ENCODE results near the gene WASL.
A peak's percentile ranks its signal among the peaks of the same experiment; 100 is the strongest.
"Not testable (repeated sequence)": the region's sequence is repeated elsewhere in the genome, so short reads cannot be mapped to it uniquely, and the experiment has no call there.

WASL gene

GRCh38 chr7:123746931-123747488, 1.8 kb downstream of the WASL start:
- peak overlapping the region; percentile 78 for H3K27ac ChIP-seq (ENCODE audit: low read depth, low read length)
- no peaks in the 10 kb centered on the region for H3K36me3 ChIP-seq (ENCODE audit: insufficient read depth, low read length)
- peak overlapping the region; percentile 97 to 98 for H3K4me3 ChIP-seq (ENCODE audit: low read depth in 1 of 2, low read length in 2 of 2)
- no peaks in the 10 kb centered on the region for H3K9me3 ChIP-seq (ENCODE audit: low read length)
- H3K9ac ChIP-seq (ENCODE audit: low read length): peak overlapping the region; percentile 84
- H3K4me1 ChIP-seq (ENCODE audit: insufficient read depth, low read length): peaks cover 43% of the 10 kb centered on the region
- no peaks in the 10 kb centered on the region for H3K27me3 ChIP-seq (ENCODE audit: control insufficient read depth in 1 of 2, insufficient read depth in 2 of 2, low read length in 2 of 2)

GRCh38 chr7:123746055-123746454, 2.7 kb downstream of the WASL start:
- no peak overlapping the region for H3K4me3 ChIP-seq (ENCODE audit: low read depth in 1 of 2, low read length in 2 of 2)
- no peaks in the 10 kb centered on the region for H3K9me3 ChIP-seq (ENCODE audit: low read length)
- no peaks in the 10 kb centered on the region for H3K36me3 ChIP-seq (ENCODE audit: insufficient read depth, low read length)
- H3K27ac ChIP-seq (ENCODE audit: low read depth, low read length): no peak overlapping the region
- no peak overlapping the region for H3K9ac ChIP-seq (ENCODE audit: low read length)
- H3K4me1 ChIP-seq (ENCODE audit: insufficient read depth, low read length): peaks cover 43% of the 10 kb centered on the region
- no peaks in the 10 kb centered on the region for H3K27me3 ChIP-seq (ENCODE audit: control insufficient read depth in 1 of 2, insufficient read depth in 2 of 2, low read length in 2 of 2)

- no peak overlapping the region for H3K27ac ChIP-seq (ENCODE audit: low read depth, low read length)
- no peaks in the 10 kb centered on the region for H3K27me3 ChIP-seq (ENCODE audit: control insufficient read depth in 1 of 2, insufficient read depth in 2 of 2, low read length in 2 of 2)
- no peak overlapping the region for H3K4me3 ChIP-seq (ENCODE audit: low read depth in 1 of 2, low read length in 2 of 2)
- H3K9me3 ChIP-seq (ENCODE audit: low read length): no peaks in the 10 kb centered on the region
- H3K4me1 ChIP-seq (ENCODE audit: insufficient read depth, low read length): peaks cover 47% of the 10 kb centered on the region
- H3K9ac ChIP-seq (ENCODE audit: low read length): no peak overlapping the region
- no peaks in the 10 kb centered on the region for H3K36me3 ChIP-seq (ENCODE audit: insufficient read depth, low read length)
Measured at GRCh38 chr7:123745437-123745836, 3.4 kb downstream of the WASL start.

GRCh38 chr7:123744416-123744815, 4.4 kb downstream of the WASL start:
- Histone ChIP-seq H3K4me1 (ENCODE audit: insufficient read depth, low read length) (peaks cover 48% of the 10 kb centered on the region), H3K4me3 (ENCODE audit: low read depth in 1 of 2, low read length in 2 of 2) (no peak overlapping the region), H3K36me3 (ENCODE audit: insufficient read depth, low read length) (no peaks in the 10 kb centered on the region), H3K9me3 (ENCODE audit: low read length) (no peaks in the 10 kb centered on the region), H3K27me3 (ENCODE audit: control insufficient read depth in 1 of 2, insufficient read depth in 2 of 2, low read length in 2 of 2) (no peaks in the 10 kb centered on the region), H3K9ac (ENCODE audit: low read length) (no peak overlapping the region), H3K27ac (ENCODE audit: low read depth, low read length) (no peak overlapping the region)

- no peak overlapping the region for H3K27ac ChIP-seq (ENCODE audit: low read depth, low read length)
Measured at GRCh38 chr7:123741940-123742339, 6.9 kb downstream of the WASL start.

GRCh38 chr7:123738808-123739207, 10.0 kb downstream of the WASL start:
- Histone ChIP-seq H3K27me3 (ENCODE audit: control insufficient read depth in 1 of 2, insufficient read depth in 2 of 2, low read length in 2 of 2) (no peaks in the 10 kb centered on the region), H3K27ac (ENCODE audit: low read depth, low read length) (no peak overlapping the region), H3K9me3 (ENCODE audit: low read length) (no peaks in the 10 kb centered on the region), H3K4me1 (ENCODE audit: insufficient read depth, low read length) (peaks cover 23% of the 10 kb centered on the region), H3K4me3 (ENCODE audit: low read depth in 1 of 2, low read length in 2 of 2) (no peak overlapping the region), H3K9ac (ENCODE audit: low read length) (no peak overlapping the region), H3K36me3 (ENCODE audit: insufficient read depth, low read length) (no peaks in the 10 kb centered on the region)

More at GRCh38 chr7:123741940-123742339, 6.9 kb downstream of the WASL start:
- Histone ChIP-seq H3K4me3 (ENCODE audit: low read depth in 1 of 2, low read length in 2 of 2) (no peak overlapping the region), H3K4me1 (ENCODE audit: insufficient read depth, low read length) (peaks cover 46% of the 10 kb centered on the region), H3K9ac (ENCODE audit: low read length) (no peak overlapping the region), H3K27me3 (ENCODE audit: control insufficient read depth in 1 of 2, insufficient read depth in 2 of 2, low read length in 2 of 2) (no peaks in the 10 kb centered on the region), H3K9me3 (ENCODE audit: low read length) (no peaks in the 10 kb centered on the region), H3K36me3 (ENCODE audit: insufficient read depth, low read length) (no peaks in the 10 kb centered on the region)

- H3K27ac ChIP-seq (ENCODE audit: low read depth, low read length): no peak overlapping the region
- H3K9ac ChIP-seq (ENCODE audit: low read length): no peak overlapping the region
- H3K4me3 ChIP-seq (ENCODE audit: low read depth in 1 of 2, low read length in 2 of 2): no peak overlapping the region
- no peaks in the 10 kb centered on the region for H3K36me3 ChIP-seq (ENCODE audit: insufficient read depth, low read length)
- H3K4me1 ChIP-seq (ENCODE audit: insufficient read depth, low read length): peaks cover 21% of the 10 kb centered on the region
- no peaks in the 10 kb centered on the region for H3K9me3 ChIP-seq (ENCODE audit: low read length)
- no peaks in the 10 kb centered on the region for H3K27me3 ChIP-seq (ENCODE audit: control insufficient read depth in 1 of 2, insufficient read depth in 2 of 2, low read length in 2 of 2)
Measured at GRCh38 chr7:123738356-123738755, 10.4 kb downstream of the WASL start.

- peaks cover 15% of the 10 kb centered on the region for H3K4me1 ChIP-seq (ENCODE audit: insufficient read depth, low read length)
- not testable (repeated sequence) for H3K36me3 ChIP-seq (ENCODE audit: insufficient read depth, low read length); H3K9me3 ChIP-seq (ENCODE audit: low read length); H3K27me3 ChIP-seq (ENCODE audit: control insufficient read depth in 1 of 2, insufficient read depth in 2 of 2, low read length in 2 of 2); H3K27ac ChIP-seq (ENCODE audit: low read depth, low read length); H3K4me3 ChIP-seq (ENCODE audit: low read depth in 1 of 2, low read length in 2 of 2); H3K9ac ChIP-seq (ENCODE audit: low read length)
Measured at GRCh38 chr7:123737168-123737674, 11.6 kb downstream of the WASL start.

GRCh38 chr7:123735539-123735938, 13.3 kb downstream of the WASL start:
- peaks cover 10% of the 10 kb centered on the region for H3K4me1 ChIP-seq (ENCODE audit: insufficient read depth, low read length)
- no peaks in the 10 kb centered on the region for H3K27me3 ChIP-seq (ENCODE audit: control insufficient read depth in 1 of 2, insufficient read depth in 2 of 2, low read length in 2 of 2)
- H3K9me3 ChIP-seq (ENCODE audit: low read length): no peaks in the 10 kb centered on the region
- no peak overlapping the region for H3K27ac ChIP-seq (ENCODE audit: low read depth, low read length)
- H3K4me3 ChIP-seq (ENCODE audit: low read depth in 1 of 2, low read length in 2 of 2): no peak overlapping the region
- no peak overlapping the region for H3K9ac ChIP-seq (ENCODE audit: low read length)
- H3K36me3 ChIP-seq (ENCODE audit: insufficient read depth, low read length): no peaks in the 10 kb centered on the region

- Histone ChIP-seq H3K4me3 (ENCODE audit: low read depth in 1 of 2, low read length in 2 of 2) (no peak overlapping the region), H3K4me1 (ENCODE audit: insufficient read depth, low read length) (peaks cover 5% of the 10 kb centered on the region), H3K9me3 (ENCODE audit: low read length) (no peaks in the 10 kb centered on the region), H3K27ac (ENCODE audit: low read depth, low read length) (no peak overlapping the region), H3K27me3 (ENCODE audit: control insufficient read depth in 1 of 2, insufficient read depth in 2 of 2, low read length in 2 of 2) (no peaks in the 10 kb centered on the region), H3K9ac (ENCODE audit: low read length) (no peak overlapping the region), H3K36me3 (ENCODE audit: insufficient read depth, low read length) (no peaks in the 10 kb centered on the region)
Measured at GRCh38 chr7:123734498-123734897, 14.3 kb downstream of the WASL start.

- no peaks in the 10 kb centered on the region for H3K9me3 ChIP-seq (ENCODE audit: low read length)
- H3K4me1 ChIP-seq (ENCODE audit: insufficient read depth, low read length): peaks cover 5% of the 10 kb centered on the region
- no peaks in the 10 kb centered on the region for H3K27me3 ChIP-seq (ENCODE audit: control insufficient read depth in 1 of 2, insufficient read depth in 2 of 2, low read length in 2 of 2)
Measured at GRCh38 chr7:123732413-123733091, 16.3 kb downstream of the WASL start.

GRCh38 chr7:123729218-123729578, 19.6 kb downstream of the WASL start:
- H3K4me3 ChIP-seq (ENCODE audit: low read depth in 1 of 2, low read length in 2 of 2): no peak overlapping the region
- H3K36me3 ChIP-seq (ENCODE audit: insufficient read depth, low read length): no peaks in the 10 kb centered on the region
- H3K9ac ChIP-seq (ENCODE audit: low read length): no peak overlapping the region
- peaks cover 25% of the 10 kb centered on the region for H3K4me1 ChIP-seq (ENCODE audit: insufficient read depth, low read length)
- H3K27me3 ChIP-seq (ENCODE audit: control insufficient read depth in 1 of 2, insufficient read depth in 2 of 2, low read length in 2 of 2): no peaks in the 10 kb centered on the region
- H3K27ac ChIP-seq (ENCODE audit: low read depth, low read length): no peak overlapping the region
- H3K9me3 ChIP-seq (ENCODE audit: low read length): no peaks in the 10 kb centered on the region

More at GRCh38 chr7:123732413-123733091, 16.3 kb downstream of the WASL start:
- Histone ChIP-seq H3K4me3 (ENCODE audit: low read depth in 1 of 2, low read length in 2 of 2) (no peak overlapping the region), H3K27ac (ENCODE audit: low read depth, low read length) (no peak overlapping the region), H3K9ac (ENCODE audit: low read length) (no peak overlapping the region), H3K36me3 (ENCODE audit: insufficient read depth, low read length) (no peaks in the 10 kb centered on the region)
